HCT116 (cell line): ENCODE measurements around the gene CRHR1. TPM values are rescaled to one million over a fixed set of nuclear protein-coding genes. Genes with fewer than 3 reads are reported as not detected.

Experiments used
- ATAC-seq: fragments of 200-7000 bp; cut with Tn5 transposase; 2 replicates; pipeline ENCODE4 v1.9.1; 2020; ENCODE audit warnings: mild to moderate bottlenecking, moderate library complexity
- BruUV-seq: library from RNA; stranded (reverse); fragments of 400-500 nt; replicated peaks from 2 replicates; lab custom pipeline; 2021; lab: Mats Ljungman, UMichigan
- CTCF ChIA-PET: fragments of 300-600 bp; sonication (Branson Sonifier 250); formaldehyde crosslinking; loops from one replicate; lab custom pipeline; 2021; ENCODE audit warnings: antibody characterized with exemption; lab: Charles Lee
- POLR2A ChIA-PET: fragments of 300-600, 350-600 bp; sonication (Branson Sonifier 250); formaldehyde crosslinking; loops from one replicate; lab custom pipeline; 2021; ENCODE audit warnings: antibody characterized with exemption; lab: Charles Lee
- RAD21 ChIA-PET, 2 experiments: fragments of 300-600 bp; sonication (Branson Sonifier 250); formaldehyde crosslinking; loops; one replicate each; lab custom pipeline; 2023; ENCODE audit warnings: low total read pairs in 2 of 2; ENCODE audit not compliant: uncharacterized antibody in 2 of 2, unreplicated experiment in 2 of 2, low non-redundant PET in 1 of 2; lab: Charles Lee
- DNase-seq: peaks from one replicate; pipeline ENCODE4 v3.0.0-alpha.2; 2010; ENCODE audit warnings: low read depth, low spot score
- H2AFZ ChIP-seq: fragments of 200-600 bp; shearing (Covaris generic), sonication (generic); 2 replicates; pipeline ENCODE4 v1.6.1; 2017; ENCODE audit warnings: low read depth, mixed run types, mixed read lengths, antibody characterized with exemption, low read length; ENCODE audit not compliant: poor library complexity, severe bottlenecking
- H3K27ac ChIP-seq: 2 replicates; pipeline ENCODE4 v1.5.1; 2012; ENCODE audit warnings: low read depth, low read length
- H3K27me3 ChIP-seq: fragments of 200-600 bp; sonication (generic); 2 replicates; pipeline ENCODE4 v1.6.1; 2016; ENCODE audit warnings: mixed run types, low read length, mixed read lengths; ENCODE audit not compliant: insufficient read depth
- H3K36me3 ChIP-seq, 2 experiments: fragments of 200-500 bp in 1 of 2; fragments of 200-600 bp in 1 of 2; sonication (Bioruptor generic) in 1 of 2; sonication (generic) in 1 of 2; 2 replicates each; pipeline versions ENCODE4 v1.5.1 to v1.6.1; 2014 to 2016; ENCODE audit warnings: low read length in 2 of 2, inconsistent platforms in 1 of 2, mixed read lengths in 1 of 2, mixed run types in 1 of 2; ENCODE audit not compliant: insufficient read depth in 2 of 2, control insufficient read depth in 1 of 2
- H3K4me1 ChIP-seq, 2 experiments: fragments of 200-600 bp in 1 of 2; sonication (generic) in 1 of 2; 2 replicates each; pipeline versions ENCODE4 v1.5.1 to v1.6.1; 2012 to 2017; ENCODE audit warnings: low read length in 2 of 2, inconsistent platforms in 1 of 2, mild to moderate bottlenecking in 1 of 2, mixed read lengths in 1 of 2, mixed run types in 1 of 2, moderate library complexity in 1 of 2; ENCODE audit not compliant: insufficient read depth in 2 of 2, control insufficient read depth in 1 of 2
- H3K4me2 ChIP-seq: fragments of 200-600 bp; sonication (generic); 2 replicates; pipeline ENCODE4 v1.6.1; 2017; ENCODE audit warnings: mixed run types, low read length, mixed read lengths
- H3K4me3 ChIP-seq, 2 experiments: fragments of 200-600 bp in 1 of 2; sonication (generic) in 1 of 2; replicated peaks in 1 of 2; 2 replicates each; pipeline ENCODE4 v1.5.1; 2011 to 2016; ENCODE audit warnings: low read length in 2 of 2, control low read depth in 1 of 2, low read depth in 1 of 2, mild to moderate bottlenecking in 1 of 2, mixed read lengths in 1 of 2, mixed run types in 1 of 2
- H3K79me2 ChIP-seq: fragments of 200-600 bp; sonication (generic); 2 replicates; pipeline ENCODE4 v1.6.1; 2017; ENCODE audit warnings: mild to moderate bottlenecking, mixed run types, low read length, moderate library complexity, mixed read lengths; ENCODE audit not compliant: insufficient read depth
- H3K9ac ChIP-seq: fragments of 200-600 bp; sonication (generic); 2 replicates; pipeline ENCODE4 v1.6.1; 2016; ENCODE audit warnings: low read length, mixed read lengths
- H3K9me2 ChIP-seq: fragments of 200-600 bp; sonication (generic), shearing (Covaris generic); 2 replicates; pipeline ENCODE4 v1.6.1; 2017; ENCODE audit warnings: mixed run types, mild to moderate bottlenecking, moderate library complexity; ENCODE audit not compliant: insufficient read depth
- H3K9me3 ChIP-seq, 2 experiments: fragments of 200-500 bp in 1 of 2; fragments of 200-600 bp in 1 of 2; sonication (Bioruptor generic) in 1 of 2; sonication (generic) in 1 of 2; 2 replicates each; pipeline ENCODE4 v1.6.1; 2014 to 2017; ENCODE audit warnings: low read length in 2 of 2, mixed read lengths in 2 of 2, inconsistent platforms in 1 of 2, low read depth in 1 of 2, mild to moderate bottlenecking in 1 of 2, mixed run types in 1 of 2, moderate library complexity in 1 of 2; ENCODE audit not compliant: control insufficient read depth in 1 of 2, insufficient read depth in 1 of 2
- H4K20me1 ChIP-seq: fragments of 200-600 bp; sonication (generic), shearing (Covaris generic); 2 replicates; pipeline ENCODE4 v1.6.1; 2017; ENCODE audit warnings: mixed run types, mild to moderate bottlenecking, moderate library complexity; ENCODE audit not compliant: insufficient read depth
- CEBPB ChIP-seq: IDR thresholded peaks from 2 replicates; pipeline ENCODE4 v1.6.1; 2012; ENCODE audit warnings: low read depth
- EGR1 ChIP-seq: IDR thresholded peaks from 2 replicates; pipeline ENCODE4 v1.6.1; 2012; ENCODE audit warnings: low read depth
- EZH2 ChIP-seq: fragments of 200-600 bp; sonication (generic); IDR thresholded peaks from 2 replicates; pipeline ENCODE4 v1.6.1; 2017; ENCODE audit warnings: antibody characterized with exemption, mixed run types
- EZH2phosphoT487 ChIP-seq: fragments of 200-600 bp; IDR thresholded peaks from 2 replicates; pipeline ENCODE4 v1.6.1; 2018; ENCODE audit warnings: antibody characterized with exemption, borderline replicate concordance
- POLR2A ChIP-seq: IDR thresholded peaks from 2 replicates; pipeline ENCODE4 v1.7.0; 2011; ENCODE audit warnings: borderline replicate concordance; ENCODE audit not compliant: insufficient read depth, insufficient read length; ENCODE audit errors: extremely low read depth
- POLR2AphosphoS5 ChIP-seq: IDR thresholded peaks from 2 replicates; pipeline ENCODE4 v1.6.1; 2011; ENCODE audit warnings: mild to moderate bottlenecking, low read depth, low read length, moderate library complexity
- RAD21 ChIP-seq: IDR thresholded peaks from 2 replicates; pipeline ENCODE4 v1.6.1; 2012; ENCODE audit warnings: low read depth, mild to moderate bottlenecking
- SP1 ChIP-seq: IDR thresholded peaks from 2 replicates; pipeline ENCODE4 v1.6.1; 2012; ENCODE audit warnings: low read depth
- SRF ChIP-seq: IDR thresholded peaks from 2 replicates; pipeline ENCODE4 v1.6.1; 2012; ENCODE audit warnings: low read depth
- TCF7L2 ChIP-seq: IDR thresholded peaks from 2 replicates; pipeline ENCODE4 v1.7.0; 2011; ENCODE audit warnings: borderline replicate concordance, inconsistent platforms; ENCODE audit not compliant: insufficient read depth, insufficient read length; ENCODE audit errors: extremely low read depth
- ZFX ChIP-seq: fragments of 450-650 bp; IDR thresholded peaks from 2 replicates; pipeline ENCODE4 v1.6.1; 2017
- ZNF274 ChIP-seq: fragments of 200-500 bp; sonication (Bioruptor generic); IDR thresholded peaks from 2 replicates; pipeline ENCODE4 v1.6.1; 2014; ENCODE audit warnings: mild to moderate bottlenecking, low read depth, low read length, inconsistent platforms
- intact Hi-C: fragments of 100-400 bp; cut with micrococcal nuclease; formaldehyde crosslinking; loops from 2 replicates; pipeline ENCODE4 v1.10.0; 2022
- total RNA-seq: library from RNA; stranded (reverse); gene quantifications from one replicate; pipeline ENCODE4 v1.2.1, GENCODE V29; 2021; ENCODE audit not compliant: unreplicated experiment
- TF ChIP-seq, protein P1 (sequence below): IDR thresholded peaks from 2 replicates; pipeline ENCODE4 v1.6.1; 2012
- TF ChIP-seq, protein P2 (sequence below): IDR thresholded peaks from 2 replicates; pipeline ENCODE4 v1.6.1; 2012
- TF ChIP-seq, protein P3 (sequence below): IDR thresholded peaks from 2 replicates; pipeline ENCODE4 v1.6.1; 2012; ENCODE audit warnings: low read depth

CRHR1 gene
- total RNA-seq, 1 experiment from 2014 or later = 0.12 TPM

DNA sequence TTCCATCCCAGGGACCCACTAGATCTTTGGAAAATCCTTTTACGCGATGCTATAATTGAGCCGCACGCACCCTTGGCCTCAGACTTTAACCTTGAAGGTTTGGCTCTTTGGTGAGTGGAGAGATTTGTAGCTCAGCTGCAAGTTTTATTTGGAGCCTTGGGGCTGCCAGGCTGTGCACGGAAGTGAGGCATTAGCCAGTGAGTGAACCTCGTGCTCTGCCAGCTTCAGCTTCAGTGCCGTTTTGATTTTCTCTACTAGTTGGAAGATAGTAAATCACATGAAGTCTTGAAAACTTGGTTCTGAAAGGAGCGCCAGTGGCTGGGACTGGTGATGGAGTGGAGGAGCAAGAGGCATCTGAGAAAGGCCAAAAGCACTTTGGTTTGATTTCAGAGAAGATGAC is 17.3 kb downstream of the CRHR1 start:
- H3K4me1 ChIP-seq = no peaks in the 10 kb centered on the region
- no peak overlapping the region for H3K9ac ChIP-seq
- no peak overlapping the region for H3K27ac ChIP-seq
- no peaks in the 10 kb centered on the region for H3K79me2 ChIP-seq
- H3K27me3 ChIP-seq = peaks cover 17% of the 10 kb centered on the region; the same call in 1 of the 2 replicates
- H3K4me3 ChIP-seq = no peak overlapping the region
- DNase-seq (no peak), ATAC-seq (no peak)
- ChIA-PET CTCF (no interaction called here), POLR2A (no interaction called here), RAD21 (no interaction called here)
- no peaks in the 10 kb centered on the region for H4K20me1 ChIP-seq
- H2AFZ ChIP-seq = no peak overlapping the region
- intact Hi-C loops = no loop called here
- H3K9me3 ChIP-seq = no peaks in the 10 kb centered on the region
- no peaks in the 10 kb centered on the region for H3K9me2 ChIP-seq
- no TSS peak for BruUV-seq
- TF ChIP-seq, protein P1, sequence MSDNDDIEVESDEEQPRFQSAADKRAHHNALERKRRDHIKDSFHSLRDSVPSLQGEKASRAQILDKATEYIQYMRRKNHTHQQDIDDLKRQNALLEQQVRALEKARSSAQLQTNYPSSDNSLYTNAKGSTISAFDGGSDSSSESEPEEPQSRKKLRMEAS = no peak
- TF ChIP-seq POLR2A (no peak), EGR1 (no peak), EZH2phosphoT487 (no peak), CEBPB (no peak), RAD21 (no peak)
- TF ChIP-seq, protein P2, sequence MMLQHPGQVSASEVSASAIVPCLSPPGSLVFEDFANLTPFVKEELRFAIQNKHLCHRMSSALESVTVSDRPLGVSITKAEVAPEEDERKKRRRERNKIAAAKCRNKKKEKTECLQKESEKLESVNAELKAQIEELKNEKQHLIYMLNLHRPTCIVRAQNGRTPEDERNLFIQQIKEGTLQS = no peak
- no peaks in the 10 kb centered on the region for H3K36me3 ChIP-seq
- H3K4me2 ChIP-seq = no peak overlapping the region

DNA sequence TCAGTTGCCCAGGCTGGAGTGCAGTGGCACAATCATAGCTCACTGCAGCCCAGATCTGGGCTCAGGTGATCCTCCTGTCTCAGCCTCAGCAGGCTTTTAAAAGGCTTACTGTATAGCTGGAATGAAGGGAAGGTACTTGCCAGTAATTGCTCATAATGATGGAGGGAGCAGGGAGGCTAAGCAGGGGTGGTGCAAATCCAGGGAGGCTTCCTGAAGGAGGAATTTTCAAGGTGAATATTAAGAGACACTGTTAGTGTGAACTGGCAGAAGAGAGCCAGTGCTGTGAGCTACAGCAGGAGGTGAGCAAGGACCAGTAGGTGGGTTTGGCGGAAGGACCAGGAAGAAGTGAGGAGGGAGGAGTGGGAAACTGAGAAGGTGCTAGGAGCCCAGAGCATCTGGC is 24.7 kb downstream of the CRHR1 start:
- no peaks in the 10 kb centered on the region for H4K20me1 ChIP-seq
- no peak overlapping the region for H3K27ac ChIP-seq
- DNase-seq (no peak), ATAC-seq (no peak)
- H3K4me1 ChIP-seq = no peaks in the 10 kb centered on the region
- POLR2A ChIA-PET = no interaction called here
- H3K4me3 ChIP-seq = no peak overlapping the region
- intact Hi-C loops = no loop called here
- no peak overlapping the region for H2AFZ ChIP-seq
- H3K4me2 ChIP-seq = no peak overlapping the region
- peaks cover 0 to 7% of the 10 kb centered on the region in 2 experiments; a peak in 1 of 4 replicates for H3K9me3 ChIP-seq
- no peak overlapping the region for H3K9ac ChIP-seq
- no peaks in the 10 kb centered on the region for H3K9me2 ChIP-seq
- H3K27me3 ChIP-seq = no peaks in the 10 kb centered on the region
- BruUV-seq = no TSS peak
- RAD21 ChIA-PET = no interaction called here
- TF ChIP-seq TCF7L2 = no peak
- TF ChIP-seq ZNF274 = no peak
- no peak for TF ChIP-seq EGR1
- no peak for TF ChIP-seq SP1
- TF ChIP-seq, protein P3, sequence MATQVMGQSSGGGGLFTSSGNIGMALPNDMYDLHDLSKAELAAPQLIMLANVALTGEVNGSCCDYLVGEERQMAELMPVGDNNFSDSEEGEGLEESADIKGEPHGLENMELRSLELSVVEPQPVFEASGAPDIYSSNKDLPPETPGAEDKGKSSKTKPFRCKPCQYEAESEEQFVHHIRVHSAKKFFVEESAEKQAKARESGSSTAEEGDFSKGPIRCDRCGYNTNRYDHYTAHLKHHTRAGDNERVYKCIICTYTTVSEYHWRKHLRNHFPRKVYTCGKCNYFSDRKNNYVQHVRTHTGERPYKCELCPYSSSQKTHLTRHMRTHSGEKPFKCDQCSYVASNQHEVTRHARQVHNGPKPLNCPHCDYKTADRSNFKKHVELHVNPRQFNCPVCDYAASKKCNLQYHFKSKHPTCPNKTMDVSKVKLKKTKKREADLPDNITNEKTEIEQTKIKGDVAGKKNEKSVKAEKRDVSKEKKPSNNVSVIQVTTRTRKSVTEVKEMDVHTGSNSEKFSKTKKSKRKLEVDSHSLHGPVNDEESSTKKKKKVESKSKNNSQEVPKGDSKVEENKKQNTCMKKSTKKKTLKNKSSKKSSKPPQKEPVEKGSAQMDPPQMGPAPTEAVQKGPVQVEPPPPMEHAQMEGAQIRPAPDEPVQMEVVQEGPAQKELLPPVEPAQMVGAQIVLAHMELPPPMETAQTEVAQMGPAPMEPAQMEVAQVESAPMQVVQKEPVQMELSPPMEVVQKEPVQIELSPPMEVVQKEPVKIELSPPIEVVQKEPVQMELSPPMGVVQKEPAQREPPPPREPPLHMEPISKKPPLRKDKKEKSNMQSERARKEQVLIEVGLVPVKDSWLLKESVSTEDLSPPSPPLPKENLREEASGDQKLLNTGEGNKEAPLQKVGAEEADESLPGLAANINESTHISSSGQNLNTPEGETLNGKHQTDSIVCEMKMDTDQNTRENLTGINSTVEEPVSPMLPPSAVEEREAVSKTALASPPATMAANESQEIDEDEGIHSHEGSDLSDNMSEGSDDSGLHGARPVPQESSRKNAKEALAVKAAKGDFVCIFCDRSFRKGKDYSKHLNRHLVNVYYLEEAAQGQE = no peak
- TF ChIP-seq, protein P2 = no peak
- TF ChIP-seq ZFX = no peak
- no peak for TF ChIP-seq SRF
- TF ChIP-seq EZH2phosphoT487 = no peak
- TF ChIP-seq POLR2AphosphoS5 = no peak
- no peak for TF ChIP-seq EZH2
- no peak for TF ChIP-seq POLR2A
- CTCF ChIA-PET = no interaction called here
- no peaks in the 10 kb centered on the region for H3K79me2 ChIP-seq
- H3K36me3 ChIP-seq = no peaks in the 10 kb centered on the region
